Panc1 (cell line): ENCODE data around the gene NTN3.

ENCODE experiments used
- CTCF ChIP-seq: fragments of 450-650 bp; IDR thresholded peaks from 2 replicates; pipeline ENCODE4 v1.5.1; 2017; ENCODE audit warnings: mild to moderate bottlenecking
- POLR2AphosphoS5 ChIP-seq: IDR thresholded peaks from 2 replicates; pipeline ENCODE4 v1.6.1; 2012; ENCODE audit warnings: mild to moderate bottlenecking, low read depth, low read length, moderate library complexity
- REST ChIP-seq, 2 experiments: IDR thresholded peaks; 2 replicates each; pipeline ENCODE4 v1.6.1; 2011 to 2012; ENCODE audit warnings: low read depth in 2 of 2, control low read depth in 1 of 2, low read length in 1 of 2, mild to moderate bottlenecking in 1 of 2, moderate library complexity in 1 of 2; ENCODE audit not compliant: insufficient read depth in 1 of 2
- SIN3A ChIP-seq: IDR thresholded peaks from 2 replicates; pipeline ENCODE4 v1.6.1; 2012; ENCODE audit warnings: low read depth, mild to moderate bottlenecking, low read length, moderate library complexity, borderline replicate concordance; ENCODE audit not compliant: insufficient read depth
- TCF7L2 ChIP-seq: IDR thresholded peaks from 2 replicates; pipeline ENCODE4 v1.6.1; 2011; ENCODE audit warnings: mild to moderate bottlenecking, low read depth, low read length, inconsistent platforms

- no peak for TF ChIP-seq CTCF
- no peak for TF ChIP-seq REST (IDR thresholded peaks at IDR 0.05; ENCODE audit: insufficient read depth in 1 of 2, low read depth in 2 of 2, low read length in 1 of 2)
- no peak for TF ChIP-seq POLR2AphosphoS5
- TF ChIP-seq TCF7L2: no peak
- no peak for TF ChIP-seq SIN3A
Observed at GRCh38 chr16:2471653-2472487, 773 bp downstream of the NTN3 start.
